Left forelimb (tissue), 1 donor: ENCODE results near the gene COG7.
A peak's percentile ranks its signal among the peaks of the same experiment; 100 is the strongest.
"Not testable (repeated sequence)": the region's sequence is repeated elsewhere in the genome, so short reads cannot be mapped to it uniquely, and the experiment has no call there.

Experiments used
- DNase-seq: peaks from one replicate; pipeline ENCODE4 v3.0.0-alpha.2; 2018; ENCODE audit warnings: low spot score

The COG7 gene

GRCh38 chr16:23469814-23470213, 16.8 kb upstream of the COG7 start:
- no peak for DNase-seq

- DNase-seq: no peak
Measured at GRCh38 chr16:23466162-23466885, 13.3 kb upstream of the COG7 start.

GRCh38 chr16:23465179-23465578, 12.2 kb upstream of the COG7 start:
- DNase-seq: no peak

- no peak for DNase-seq
Measured at GRCh38 chr16:23464196-23464595, 11.2 kb upstream of the COG7 start.

GRCh38 chr16:23462994-23463393, 10.0 kb upstream of the COG7 start:
- peak; percentile 84 for DNase-seq

GRCh38 chr16:23453338-23454052, 506 bp upstream of the COG7 start:
- no peak for DNase-seq

GRCh38 chr16:23452221-23452571, 793 bp downstream of the COG7 start:
- DNase-seq: no peak

GRCh38 chr16:23448392-23448791, 4.6 kb downstream of the COG7 start:
- no peak for DNase-seq

- DNase-seq: not testable (repeated sequence)
Measured at GRCh38 chr16:23437542-23437941, 15.4 kb downstream of the COG7 start.

GRCh38 chr16:23436951-23437350, 16.0 kb downstream of the COG7 start:
- no peak for DNase-seq

- no peak for DNase-seq
Measured at GRCh38 chr16:23435500-23435899, 17.5 kb downstream of the COG7 start.

- DNase-seq: no peak
Measured at GRCh38 chr16:23434380-23434779, 18.6 kb downstream of the COG7 start.

GRCh38 chr16:23433261-23433920, 19.6 kb downstream of the COG7 start:
- DNase-seq: no peak

- no peak for DNase-seq
Measured at GRCh38 chr16:23432176-23433128, 20.5 kb downstream of the COG7 start.

- DNase-seq: no peak
Measured at GRCh38 chr16:23428351-23428750, 24.6 kb downstream of the COG7 start.

GRCh38 chr16:23424292-23424958, 28.6 kb downstream of the COG7 start:
- no peak for DNase-seq

- no peak for DNase-seq
Measured at GRCh38 chr16:23423496-23424049, 29.4 kb downstream of the COG7 start.

- DNase-seq: no peak
Measured at GRCh38 chr16:23420011-23420410, 33.0 kb downstream of the COG7 start.

GRCh38 chr16:23416816-23417215, 36.2 kb downstream of the COG7 start:
- DNase-seq: no peak

GRCh38 chr16:23414731-23415130, 38.3 kb downstream of the COG7 start:
- no peak for DNase-seq

GRCh38 chr16:23410176-23410575, 42.8 kb downstream of the COG7 start:
- DNase-seq: no peak
